ENCODE results near the gene MT1E. TPM values are rescaled to one million over a fixed set of nuclear protein-coding genes. Genes with fewer than 3 reads are reported as not detected.

Gene MT1E
- total and polyA plus RNA-seq, 2 donors (not counting 1 experiment from before 2014, with no cell fraction given), result 3.1 TPM; not detected in 1

DNA sequence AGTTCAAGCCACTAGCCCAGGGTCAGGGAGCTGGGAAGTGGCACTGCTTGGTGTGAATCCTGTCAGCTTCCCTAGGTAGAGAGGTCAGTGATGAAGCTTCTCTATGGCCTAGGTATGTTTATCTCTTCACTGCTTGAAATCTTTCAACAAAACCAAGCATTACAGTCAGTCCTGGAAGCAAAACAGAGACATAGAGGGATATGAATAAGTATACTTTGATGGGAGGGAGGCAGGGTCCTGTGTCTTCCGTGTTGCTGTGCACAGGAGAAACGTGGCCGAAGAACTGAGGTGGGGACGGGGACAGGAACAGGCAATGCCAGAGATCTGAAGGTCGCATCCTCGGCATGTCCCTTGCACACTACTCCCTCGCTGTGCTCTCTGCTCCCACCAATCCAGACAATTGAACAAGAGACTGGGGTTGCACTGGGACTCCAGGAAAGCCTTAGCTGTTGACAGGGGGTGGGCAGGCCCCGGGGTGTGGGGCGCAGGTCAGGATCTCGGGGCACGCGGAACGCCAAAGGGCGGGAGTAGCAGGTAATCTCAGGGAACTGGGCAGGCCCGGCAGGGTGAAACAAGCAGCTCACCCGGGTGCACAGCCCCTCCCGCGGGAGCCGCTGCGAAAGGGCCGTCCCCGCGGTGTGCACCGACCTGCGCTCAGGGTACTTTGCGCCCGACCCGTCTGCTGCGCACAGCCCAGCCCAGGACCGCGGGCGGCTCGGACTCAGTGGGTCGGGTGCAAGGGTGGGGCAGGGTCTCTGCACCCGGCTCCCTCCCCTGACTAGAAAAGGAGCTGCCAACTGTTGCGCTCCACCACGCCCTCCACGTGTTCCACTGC lies 43.6 kb downstream of the MT1E start, which contains the start of gene MT1H:
Gene MT1H (plus strand): TSS at position 810 of the 835 bp plus-strand sequence. CDS start 71 bp downstream, outside the sequence.
- H3K4me3 ChIP-seq (ENCODE audit: control extremely low read depth in 1 of 5, extremely low read depth in 1 of 5, insufficient read depth in 1 of 5, low read depth in 2 of 5, low read length in 4 of 5), result no peak within 1 kb of the TSS
- H3K4me3 Mint-ChIP-seq, result no peak within 1 kb of the TSS
- ChIA-PET CTCF (interaction anchor here (0.7 kb wide), 1 partner anchor 33 kb away, joined by 3 read pairs; no protein-coding TSS in a partner anchor), POLR2A (no interaction called here)
- H3K4me1 Mint-ChIP-seq, result peaks cover 9% of the 10 kb centered on the region
- H3K27ac Mint-ChIP-seq, result no peak within 1 kb of the TSS
- no peaks in the 10 kb centered on the region for H3K36me3 ChIP-seq (replicated peaks in 1 of 2; ENCODE audit: control extremely low read depth in 1 of 2, control insufficient read depth in 1 of 2, extremely low read depth in 1 of 2, insufficient read depth in 2 of 2, low read length in 1 of 2)
- peaks cover 86% of the 10 kb centered on the region for H3K27me3 Mint-ChIP-seq
- intact Hi-C loops (cut with micrococcal nuclease), result no loop called here
- H3K79me2 ChIP-seq (ENCODE audit: control insufficient read depth, insufficient read depth, low read length), result no peaks in the 10 kb centered on the region
- WGBS (ENCODE audit: insufficient coverage), result 9% methylated on average over 37 of the region's 38 CpGs
- peaks cover 6 to 7% of the 10 kb centered on the region in 2 donors for H3K4me1 ChIP-seq (ENCODE audit: control insufficient read depth in 2 of 2, insufficient read depth in 2 of 2, low read length in 2 of 2)
- no peak within 1 kb of the TSS for H2AFZ ChIP-seq (ENCODE audit: insufficient read depth, low read depth, low read length, poor library complexity, severe bottlenecking)
- H3K4me2 ChIP-seq (replicated peaks; ENCODE audit: low read depth, low read length, poor library complexity, severe bottlenecking), result no peak within 1 kb of the TSS
- H3K27me3 ChIP-seq (replicated peaks in 1 of 4; ENCODE audit: control extremely low read depth in 1 of 4, control insufficient read depth in 3 of 4, insufficient read depth in 4 of 4, low read length in 3 of 4), result peaks cover 0 to 75% (median 32%) of the 10 kb centered on the region in 4 experiments
- no peak within 1 kb of the TSS for H3K27ac ChIP-seq (ENCODE audit: low read length in 2 of 2)
- H3K9me3 Mint-ChIP-seq (ENCODE audit: insufficient read depth), result no peaks in the 10 kb centered on the region
- H3K9me3 ChIP-seq (ENCODE audit: control extremely low read depth in 1 of 3, control insufficient read depth in 2 of 3, insufficient read depth in 1 of 3, low read length in 2 of 3), result peaks cover 0 to 3% (median 0%) of the 10 kb centered on the region in 3 donors
- ATAC-seq (ENCODE audit: low read depth), result no peak
- no peak within 1 kb of the TSS for H3K9ac ChIP-seq (ENCODE audit: low read length)
- no peaks in the 10 kb centered on the region for H4K20me1 ChIP-seq (ENCODE audit: control insufficient read depth, insufficient read depth, low read length, poor library complexity, severe bottlenecking)
- TF ChIP-seq CTCF (IDR thresholded peaks at IDR 0.05), result no peak
- no peak for TF ChIP-seq EZH2 (IDR thresholded peaks at IDR 0.05; ENCODE audit: borderline replicate concordance, insufficient read depth, low read depth, low read length, poor library complexity, severe bottlenecking)
- no peak for DNase-seq
